GM12801 (cell line): Measurements from ENCODE around the gene SLC38A8.

Experiments used
- TF ChIP-seq, protein P1 (sequence below): IDR thresholded peaks from one replicate; pipeline ENCODE4 v1.5.1; 2011; ENCODE audit warnings: control low read depth; ENCODE audit not compliant: insufficient read length; ENCODE audit errors: extremely low read depth

The SLC38A8 gene

DNA sequence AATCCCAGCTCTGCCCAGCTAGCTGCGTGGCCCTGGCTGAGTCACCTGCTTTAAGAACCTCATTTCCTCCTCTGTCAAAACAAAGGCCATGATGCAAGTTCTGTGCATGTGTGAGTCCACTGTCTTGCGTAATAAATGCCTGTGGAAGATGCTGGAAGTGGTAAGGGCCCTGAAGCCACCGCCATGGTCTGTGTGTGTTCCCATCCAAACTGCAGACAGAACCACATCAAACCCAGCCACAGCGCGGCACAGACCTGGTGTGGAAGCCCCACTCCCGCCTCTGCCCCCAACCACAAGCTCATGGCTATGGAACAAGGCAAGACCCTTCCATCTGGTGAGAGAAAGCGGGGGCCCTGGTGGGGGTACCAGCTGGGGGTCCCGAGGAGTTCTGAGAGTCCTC lies 48.5 kb downstream of the SLC38A8 start:
- TF ChIP-seq, protein P1, sequence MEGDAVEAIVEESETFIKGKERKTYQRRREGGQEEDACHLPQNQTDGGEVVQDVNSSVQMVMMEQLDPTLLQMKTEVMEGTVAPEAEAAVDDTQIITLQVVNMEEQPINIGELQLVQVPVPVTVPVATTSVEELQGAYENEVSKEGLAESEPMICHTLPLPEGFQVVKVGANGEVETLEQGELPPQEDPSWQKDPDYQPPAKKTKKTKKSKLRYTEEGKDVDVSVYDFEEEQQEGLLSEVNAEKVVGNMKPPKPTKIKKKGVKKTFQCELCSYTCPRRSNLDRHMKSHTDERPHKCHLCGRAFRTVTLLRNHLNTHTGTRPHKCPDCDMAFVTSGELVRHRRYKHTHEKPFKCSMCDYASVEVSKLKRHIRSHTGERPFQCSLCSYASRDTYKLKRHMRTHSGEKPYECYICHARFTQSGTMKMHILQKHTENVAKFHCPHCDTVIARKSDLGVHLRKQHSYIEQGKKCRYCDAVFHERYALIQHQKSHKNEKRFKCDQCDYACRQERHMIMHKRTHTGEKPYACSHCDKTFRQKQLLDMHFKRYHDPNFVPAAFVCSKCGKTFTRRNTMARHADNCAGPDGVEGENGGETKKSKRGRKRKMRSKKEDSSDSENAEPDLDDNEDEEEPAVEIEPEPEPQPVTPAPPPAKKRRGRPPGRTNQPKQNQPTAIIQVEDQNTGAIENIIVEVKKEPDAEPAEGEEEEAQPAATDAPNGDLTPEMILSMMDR, result no peak

DNA sequence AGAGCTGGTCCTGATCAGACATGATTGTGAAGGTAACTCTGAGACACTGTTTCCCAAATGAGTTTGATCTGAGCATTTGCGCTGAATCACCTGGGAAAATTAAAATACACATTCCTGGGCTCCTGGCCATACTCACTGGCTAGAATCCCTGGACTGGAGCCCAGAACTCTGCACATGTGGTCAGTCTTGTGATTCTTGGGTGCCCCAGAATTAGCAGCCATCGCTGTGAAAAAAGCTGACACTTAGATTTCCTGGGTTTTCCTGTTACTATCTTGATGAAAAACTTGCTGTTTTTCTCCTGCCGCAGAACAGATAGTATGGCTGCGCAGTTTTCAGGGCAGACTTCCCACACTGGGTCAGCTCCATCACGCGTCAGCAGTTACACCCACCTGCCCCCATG lies 50.0 kb downstream of the SLC38A8 start:
- TF ChIP-seq, protein P1, result no peak

DNA sequence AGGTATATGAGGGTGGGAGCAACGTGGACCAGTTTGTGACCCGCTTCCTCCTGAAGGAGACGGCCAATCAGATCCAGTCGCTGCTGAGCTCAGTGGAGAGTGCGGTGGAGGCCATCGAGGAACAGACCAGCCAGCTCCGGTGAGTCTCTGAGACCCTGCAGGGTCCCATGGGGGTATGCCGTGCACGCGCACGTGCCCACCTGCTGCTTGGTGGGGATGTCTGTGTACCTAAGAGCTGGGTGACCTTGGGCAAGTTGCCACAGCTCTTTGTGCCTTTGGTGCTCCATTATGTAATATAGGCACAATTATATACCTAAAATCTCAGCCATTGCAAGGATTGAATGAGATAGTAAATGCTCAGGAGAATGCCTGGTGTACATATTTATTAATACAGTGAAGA lies 52.1 kb downstream of the SLC38A8 start:
- TF ChIP-seq, protein P1, result no peak

DNA sequence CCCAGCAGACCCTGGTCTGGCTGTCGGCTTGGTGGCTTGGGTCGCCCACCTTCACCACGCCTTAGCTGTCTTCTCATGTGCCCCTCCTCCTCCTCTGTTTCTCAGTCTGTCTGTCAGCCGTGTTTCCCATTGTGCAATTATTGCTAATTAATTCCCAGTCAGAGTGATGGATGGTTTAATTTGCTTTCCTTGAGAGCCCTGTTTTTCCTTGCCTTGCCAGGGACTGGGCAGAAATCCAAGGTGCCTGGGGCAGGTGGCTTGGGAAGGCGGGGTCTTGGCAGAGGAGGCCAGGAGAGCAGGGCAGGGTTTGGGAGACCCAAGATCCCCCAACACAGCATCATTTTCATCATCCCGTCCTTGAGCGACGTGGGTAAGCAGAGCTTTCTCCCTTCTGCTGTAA lies 53.3 kb downstream of the SLC38A8 start:
- TF ChIP-seq, protein P1, result no peak

DNA sequence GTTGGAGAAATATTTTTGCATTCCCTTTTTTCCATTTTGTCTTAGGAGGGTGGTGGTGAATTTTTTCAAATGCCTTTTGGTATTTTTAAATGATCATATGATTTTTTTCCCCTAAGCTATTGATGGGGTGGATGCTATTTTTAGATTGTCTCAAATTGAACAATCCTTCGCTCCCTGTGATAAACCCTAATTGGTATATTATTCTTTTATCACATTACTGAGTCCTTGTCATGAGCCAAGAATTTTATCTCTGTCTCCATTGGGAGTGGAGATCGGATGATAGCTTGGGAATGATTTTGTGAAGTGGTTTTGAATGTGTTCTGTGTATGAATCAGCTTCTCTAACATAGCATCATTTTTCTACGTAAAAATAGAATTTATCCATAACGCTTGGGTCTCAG lies 59.1 kb downstream of the SLC38A8 start:
- TF ChIP-seq, protein P1, result no peak

DNA sequence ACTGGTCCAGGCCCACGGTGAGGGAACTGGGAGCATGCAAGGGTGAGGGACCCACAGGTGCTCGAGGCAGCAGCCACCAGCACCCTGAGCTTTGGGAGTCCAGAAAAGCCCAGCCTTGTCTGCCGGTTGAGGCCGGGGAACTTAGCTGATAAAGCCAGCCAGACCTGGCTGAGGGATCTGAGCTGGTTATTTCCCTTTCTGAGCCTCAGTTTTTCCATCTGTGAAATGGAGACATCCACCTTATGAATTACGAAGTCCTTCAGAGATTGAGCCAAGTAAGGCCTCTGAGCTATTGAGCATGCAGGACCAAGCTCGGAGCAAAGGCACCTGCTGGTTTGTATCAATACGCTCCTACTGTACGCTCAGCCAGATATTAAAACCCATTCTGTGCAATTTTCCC lies 60.8 kb downstream of the SLC38A8 start:
- TF ChIP-seq, protein P1, result no peak

DNA sequence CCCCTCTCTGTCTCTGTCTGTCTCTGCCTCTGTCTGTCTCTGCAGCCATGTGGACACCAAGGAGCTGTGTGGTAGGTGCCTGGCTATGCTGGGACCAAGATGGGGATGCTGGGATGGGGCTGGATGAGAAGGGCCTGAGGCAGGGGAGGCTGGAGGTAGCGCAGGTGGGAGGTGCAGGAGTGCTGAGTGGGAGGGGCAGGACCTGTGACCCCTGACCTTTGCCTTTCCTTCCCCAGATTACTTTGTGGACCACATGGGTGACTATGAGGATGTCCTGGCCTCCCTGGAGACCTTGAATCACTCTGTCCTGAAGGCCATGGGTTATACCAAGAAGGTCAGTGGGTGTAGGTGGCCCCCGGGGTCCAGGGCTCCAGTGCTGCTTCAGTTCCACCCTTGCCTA lies 61.8 kb downstream of the SLC38A8 start:
- TF ChIP-seq, protein P1, result no peak

DNA sequence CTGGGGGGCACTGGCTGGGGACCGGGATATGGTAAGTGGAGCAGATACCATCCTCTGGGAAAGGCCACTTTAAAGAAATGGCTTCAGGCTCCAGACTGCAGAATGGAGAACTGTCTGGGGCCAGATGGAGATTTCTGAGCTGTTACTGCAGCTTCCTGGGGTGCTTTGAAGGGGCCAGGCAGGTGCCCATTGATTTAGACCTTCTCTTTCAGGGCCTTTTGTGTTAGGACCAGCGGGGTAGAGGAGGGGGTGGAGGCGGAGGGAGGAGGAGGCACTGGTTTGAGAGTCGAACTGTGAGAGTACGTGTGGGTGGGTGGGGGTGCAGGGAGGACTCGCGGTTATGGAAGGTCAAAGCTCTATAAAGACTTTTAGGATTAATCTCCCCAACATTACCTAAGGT lies 63.2 kb downstream of the SLC38A8 start:
- TF ChIP-seq, protein P1, result no peak
